ENCODE measurements around the gene ZNF778.
"Not testable (repeated sequence)": the region's sequence is repeated elsewhere in the genome, so short reads cannot be mapped to it uniquely, and the experiment has no call there.

ZNF778 gene

GRCh38 chr16:89177501-89177900, 40.0 kb upstream of the ZNF778 start:
- Histone ChIP-seq H3K36me3 (ENCODE audit: insufficient read depth, low read length) (no peaks in the 10 kb centered on the region), H3K9ac (ENCODE audit: insufficient read length) (no peak overlapping the region), H3K4me3 (no peak overlapping the region), H3K27ac (no peak overlapping the region), H3K9me3 (ENCODE audit: low read depth, low read length) (no peaks in the 10 kb centered on the region)
- TF ChIP-seq EZH2 (IDR thresholded peaks at IDR 0.05) (no peak), FOXP2 (optimal IDR thresholded peaks at IDR 0.05; ENCODE audit: control extremely low read depth, extremely low read length, insufficient read depth) (no peak), POLR2AphosphoS5 (IDR thresholded peaks at IDR 0.05; ENCODE audit: borderline replicate concordance, low read depth, low read length) (no peak)
- no peak for DNase-seq (ENCODE audit: low read depth, low spot score)

GRCh38 chr16:89178453-89179147, 38.9 kb upstream of the ZNF778 start:
- Histone ChIP-seq H3K4me3 (no peak overlapping the region), H3K9ac (ENCODE audit: insufficient read length) (no peak overlapping the region), H3K27ac (no peak overlapping the region), H3K9me3 (ENCODE audit: low read depth, low read length) (no peaks in the 10 kb centered on the region), H3K36me3 (ENCODE audit: insufficient read depth, low read length) (no peaks in the 10 kb centered on the region)
- DNase-seq (ENCODE audit: low read depth, low spot score): no peak
- TF ChIP-seq FOXP2 (optimal IDR thresholded peaks at IDR 0.05; ENCODE audit: control extremely low read depth, extremely low read length, insufficient read depth) (no peak), EZH2 (IDR thresholded peaks at IDR 0.05) (no peak), POLR2AphosphoS5 (IDR thresholded peaks at IDR 0.05; ENCODE audit: borderline replicate concordance, low read depth, low read length) (no peak)

GRCh38 chr16:89179148-89179484, 38.4 kb upstream of the ZNF778 start:
- H3K9me3 ChIP-seq (ENCODE audit: low read depth, low read length): no peaks in the 10 kb centered on the region
- H3K36me3 ChIP-seq (ENCODE audit: insufficient read depth, low read length): no peaks in the 10 kb centered on the region
- H3K4me3 ChIP-seq: no peak overlapping the region
- no peak overlapping the region for H3K27ac ChIP-seq
- no peak overlapping the region for H3K9ac ChIP-seq (ENCODE audit: insufficient read length)
- DNase-seq (ENCODE audit: low read depth, low spot score): no peak
- no peak for TF ChIP-seq POLR2AphosphoS5 (IDR thresholded peaks at IDR 0.05; ENCODE audit: borderline replicate concordance, low read depth, low read length)
- TF ChIP-seq FOXP2 (optimal IDR thresholded peaks at IDR 0.05; ENCODE audit: control extremely low read depth, extremely low read length, insufficient read depth): no peak
- TF ChIP-seq EZH2 (IDR thresholded peaks at IDR 0.05): no peak

- Histone ChIP-seq H3K9ac (ENCODE audit: insufficient read length) (no peak overlapping the region), H3K27ac (no peak overlapping the region), H3K9me3 (ENCODE audit: low read depth, low read length) (no peaks in the 10 kb centered on the region), H3K4me3 (no peak overlapping the region), H3K36me3 (ENCODE audit: insufficient read depth, low read length) (no peaks in the 10 kb centered on the region)
- TF ChIP-seq POLR2AphosphoS5 (IDR thresholded peaks at IDR 0.05; ENCODE audit: borderline replicate concordance, low read depth, low read length): no peak
- no peak for TF ChIP-seq EZH2 (IDR thresholded peaks at IDR 0.05)
- no peak for TF ChIP-seq FOXP2 (optimal IDR thresholded peaks at IDR 0.05; ENCODE audit: control extremely low read depth, extremely low read length, insufficient read depth)
- DNase-seq (ENCODE audit: low read depth, low spot score): no peak
Observed at GRCh38 chr16:89179656-89180315, 37.7 kb upstream of the ZNF778 start.

- no peaks in the 10 kb centered on the region for H3K36me3 ChIP-seq (ENCODE audit: insufficient read depth, low read length)
Observed at GRCh38 chr16:89183463-89183862, 34.0 kb upstream of the ZNF778 start.

GRCh38 chr16:89183975-89184676, 33.4 kb upstream of the ZNF778 start:
- Histone ChIP-seq H3K4me3 (no peak overlapping the region), H3K36me3 (ENCODE audit: insufficient read depth, low read length) (no peaks in the 10 kb centered on the region), H3K9me3 (ENCODE audit: low read depth, low read length) (no peaks in the 10 kb centered on the region), H3K27ac (no peak overlapping the region), H3K9ac (ENCODE audit: insufficient read length) (no peak overlapping the region)
- no peak for DNase-seq (ENCODE audit: low read depth, low spot score)
- TF ChIP-seq POLR2AphosphoS5 (IDR thresholded peaks at IDR 0.05; ENCODE audit: borderline replicate concordance, low read depth, low read length) (no peak), FOXP2 (optimal IDR thresholded peaks at IDR 0.05; ENCODE audit: control extremely low read depth, extremely low read length, insufficient read depth) (no peak), EZH2 (IDR thresholded peaks at IDR 0.05) (no peak)

More at GRCh38 chr16:89183463-89183862, 34.0 kb upstream of the ZNF778 start:
- TF ChIP-seq EZH2 (IDR thresholded peaks at IDR 0.05) (no peak), FOXP2 (optimal IDR thresholded peaks at IDR 0.05; ENCODE audit: control extremely low read depth, extremely low read length, insufficient read depth) (no peak), POLR2AphosphoS5 (IDR thresholded peaks at IDR 0.05; ENCODE audit: borderline replicate concordance, low read depth, low read length) (no peak)
- H3K27ac ChIP-seq: no peak overlapping the region
- no peak overlapping the region for H3K4me3 ChIP-seq
- H3K9ac ChIP-seq (ENCODE audit: insufficient read length): no peak overlapping the region
- no peak for DNase-seq (ENCODE audit: low read depth, low spot score)
- H3K9me3 ChIP-seq (ENCODE audit: low read depth, low read length): no peaks in the 10 kb centered on the region

GRCh38 chr16:89184677-89184932, 32.9 kb upstream of the ZNF778 start:
- Histone ChIP-seq H3K4me3 (no peak overlapping the region), H3K9ac (ENCODE audit: insufficient read length) (no peak overlapping the region), H3K27ac (no peak overlapping the region), H3K36me3 (ENCODE audit: insufficient read depth, low read length) (no peaks in the 10 kb centered on the region), H3K9me3 (ENCODE audit: low read depth, low read length) (no peaks in the 10 kb centered on the region)
- no peak for DNase-seq (ENCODE audit: low read depth, low spot score)
- no peak for TF ChIP-seq POLR2AphosphoS5 (IDR thresholded peaks at IDR 0.05; ENCODE audit: borderline replicate concordance, low read depth, low read length)
- no peak for TF ChIP-seq EZH2 (IDR thresholded peaks at IDR 0.05)
- TF ChIP-seq FOXP2 (optimal IDR thresholded peaks at IDR 0.05; ENCODE audit: control extremely low read depth, extremely low read length, insufficient read depth): no peak

GRCh38 chr16:89184933-89185794, 32.3 kb upstream of the ZNF778 start:
- TF ChIP-seq POLR2AphosphoS5 (IDR thresholded peaks at IDR 0.05; ENCODE audit: borderline replicate concordance, low read depth, low read length): no peak
- TF ChIP-seq EZH2 (IDR thresholded peaks at IDR 0.05): no peak
- no peak for TF ChIP-seq FOXP2 (optimal IDR thresholded peaks at IDR 0.05; ENCODE audit: control extremely low read depth, extremely low read length, insufficient read depth)
- no peak overlapping the region for H3K9ac ChIP-seq (ENCODE audit: insufficient read length)
- no peak overlapping the region for H3K27ac ChIP-seq
- H3K9me3 ChIP-seq (ENCODE audit: low read depth, low read length): no peaks in the 10 kb centered on the region
- no peak for DNase-seq (ENCODE audit: low read depth, low spot score)
- H3K4me3 ChIP-seq: no peak overlapping the region
- no peaks in the 10 kb centered on the region for H3K36me3 ChIP-seq (ENCODE audit: insufficient read depth, low read length)

GRCh38 chr16:89185887-89186592, 31.5 kb upstream of the ZNF778 start:
- not testable (repeated sequence) for H3K9ac ChIP-seq (ENCODE audit: insufficient read length); H3K9me3 ChIP-seq (ENCODE audit: low read depth, low read length); DNase-seq (ENCODE audit: low read depth, low spot score); H3K4me3 ChIP-seq; H3K27ac ChIP-seq; H3K36me3 ChIP-seq (ENCODE audit: insufficient read depth, low read length)

- DNase-seq (ENCODE audit: low read depth, low spot score); H3K27ac ChIP-seq; H3K36me3 ChIP-seq (ENCODE audit: insufficient read depth, low read length); H3K4me3 ChIP-seq; H3K9ac ChIP-seq (ENCODE audit: insufficient read length); H3K9me3 ChIP-seq (ENCODE audit: low read depth, low read length): not testable (repeated sequence)
Observed at GRCh38 chr16:89186593-89187031, 30.9 kb upstream of the ZNF778 start.
